HK-2 (cell line): Measurements from ENCODE around the gene FASLG.
"Not testable (repeated sequence)": the region's sequence is repeated elsewhere in the genome, so short reads cannot be mapped to it uniquely, and the experiment has no call there.

Experiments used
- DNase-seq: peaks from one replicate; pipeline ENCODE4 v3.0.0-alpha.2; 2018; ENCODE audit not compliant: unreplicated experiment

FASLG gene, protein sequence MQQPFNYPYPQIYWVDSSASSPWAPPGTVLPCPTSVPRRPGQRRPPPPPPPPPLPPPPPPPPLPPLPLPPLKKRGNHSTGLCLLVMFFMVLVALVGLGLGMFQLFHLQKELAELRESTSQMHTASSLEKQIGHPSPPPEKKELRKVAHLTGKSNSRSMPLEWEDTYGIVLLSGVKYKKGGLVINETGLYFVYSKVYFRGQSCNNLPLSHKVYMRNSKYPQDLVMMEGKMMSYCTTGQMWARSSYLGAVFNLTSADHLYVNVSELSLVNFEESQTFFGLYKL

DNA sequence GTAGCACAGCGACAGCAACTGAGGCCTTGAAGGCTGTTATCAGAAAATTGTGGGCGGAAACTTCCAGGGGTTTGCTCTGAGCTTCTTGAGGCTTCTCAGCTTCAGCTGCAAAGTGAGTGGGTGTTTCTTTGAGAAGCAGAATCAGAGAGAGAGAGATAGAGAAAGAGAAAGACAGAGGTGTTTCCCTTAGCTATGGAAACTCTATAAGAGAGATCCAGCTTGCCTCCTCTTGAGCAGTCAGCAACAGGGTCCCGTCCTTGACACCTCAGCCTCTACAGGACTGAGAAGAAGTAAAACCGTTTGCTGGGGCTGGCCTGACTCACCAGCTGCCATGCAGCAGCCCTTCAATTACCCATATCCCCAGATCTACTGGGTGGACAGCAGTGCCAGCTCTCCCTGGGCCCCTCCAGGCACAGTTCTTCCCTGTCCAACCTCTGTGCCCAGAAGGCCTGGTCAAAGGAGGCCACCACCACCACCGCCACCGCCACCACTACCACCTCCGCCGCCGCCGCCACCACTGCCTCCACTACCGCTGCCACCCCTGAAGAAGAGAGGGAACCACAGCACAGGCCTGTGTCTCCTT, at the start of gene FASLG:
Gene FASLG (plus strand): TSS at position 233 of the 583 bp plus-strand sequence. CDS start 99 bp downstream, at position 332.
- no peak for DNase-seq

DNA sequence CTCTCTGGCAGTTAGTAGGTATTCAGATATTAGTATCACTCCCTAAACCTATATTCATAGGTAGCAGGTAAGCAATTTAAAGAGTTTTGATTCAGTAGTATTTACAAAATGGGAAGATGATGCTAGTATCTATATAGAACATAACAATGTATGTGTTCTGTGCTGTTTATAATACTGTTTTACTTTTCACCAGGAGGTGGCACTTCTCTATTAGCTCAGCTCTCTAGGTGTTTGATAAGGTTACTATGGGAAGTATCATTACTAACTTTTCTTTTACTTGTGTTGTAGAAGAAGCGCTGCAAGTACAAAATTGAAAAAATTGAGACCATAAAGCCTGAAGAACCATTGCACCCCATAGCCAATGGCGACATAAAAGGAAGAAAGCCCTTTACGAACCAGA, 49.4 kb upstream of the FASLG start:
- no peak for DNase-seq

DNA sequence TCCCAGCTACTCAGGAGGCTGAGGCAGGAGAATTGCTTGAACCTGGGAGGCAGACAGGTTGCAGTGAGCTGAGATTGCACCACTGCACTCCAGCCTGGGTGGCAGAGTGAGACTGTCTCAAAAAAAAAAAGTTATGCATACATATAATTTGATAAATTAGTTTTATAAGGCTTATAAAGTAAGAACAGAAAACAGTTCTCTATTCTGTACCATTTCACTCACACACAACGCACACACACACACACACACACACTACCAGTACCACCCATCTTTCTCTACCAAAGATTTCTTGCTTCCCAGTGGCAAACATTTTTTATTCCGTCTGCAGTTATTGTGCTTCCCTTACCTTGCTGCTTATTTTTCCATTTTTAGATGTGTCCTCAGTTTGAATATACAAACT, 46.4 kb upstream of the FASLG start:
- no peak for DNase-seq

DNA sequence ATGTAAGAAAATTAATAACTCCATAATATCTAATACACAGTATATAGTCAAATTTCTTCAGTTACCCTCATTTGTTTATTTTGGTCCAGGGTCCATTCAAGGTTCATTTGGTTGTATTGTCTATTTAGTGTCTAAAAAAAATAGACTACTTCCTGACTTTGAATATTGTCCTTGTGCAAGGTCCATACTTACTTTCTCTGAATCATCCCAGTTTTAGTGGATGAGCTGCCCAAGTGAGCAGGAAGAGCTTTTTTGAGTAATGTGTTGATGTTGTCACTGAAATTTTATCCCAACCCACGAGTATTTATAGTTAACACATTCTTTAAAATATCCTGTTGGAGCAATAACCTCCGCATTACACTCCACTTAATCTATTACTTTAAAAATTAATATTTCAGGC, 45.6 kb upstream of the FASLG start:
- DNase-seq = no peak

DNA sequence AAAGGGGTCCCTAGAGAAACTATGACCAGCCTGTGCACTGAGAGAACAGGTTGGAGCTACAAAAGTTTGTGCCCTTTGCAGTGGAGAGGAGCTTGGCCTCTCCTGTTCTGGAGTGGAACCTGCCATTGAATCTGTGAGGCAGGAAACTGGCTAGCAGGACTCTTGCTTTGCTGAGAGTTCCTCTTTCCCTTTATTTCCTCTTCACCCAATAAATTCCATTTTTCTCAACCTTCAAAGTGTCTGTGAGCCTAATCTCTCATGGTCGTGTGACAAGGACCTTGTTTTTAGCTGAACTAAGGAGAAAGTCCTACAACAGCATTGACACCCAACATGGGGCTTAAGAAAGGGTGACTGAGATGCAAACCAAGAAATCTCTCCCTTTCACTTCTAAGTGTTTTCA, 42.7 kb upstream of the FASLG start:
- DNase-seq = no peak

DNA sequence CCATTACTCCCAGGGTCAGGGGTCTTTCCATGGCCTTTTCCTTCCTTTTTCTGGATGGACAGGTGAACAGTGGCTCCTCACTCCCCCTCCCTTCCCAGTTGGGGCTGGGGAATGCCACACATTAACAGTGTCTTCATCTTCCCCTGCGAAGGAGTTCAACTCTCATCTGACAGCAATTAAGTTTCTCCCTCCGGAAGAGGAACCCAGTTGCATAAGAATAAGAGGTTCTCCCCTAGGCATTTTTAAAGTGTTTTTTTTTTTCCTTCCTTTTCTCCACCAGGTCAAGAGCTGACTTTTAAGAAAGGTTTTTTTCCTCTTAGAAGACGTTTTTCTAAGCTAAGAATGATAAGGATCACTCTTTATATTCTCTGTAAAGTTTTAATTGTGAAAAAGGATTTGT, 42.3 kb upstream of the FASLG start:
- no peak for DNase-seq

DNA sequence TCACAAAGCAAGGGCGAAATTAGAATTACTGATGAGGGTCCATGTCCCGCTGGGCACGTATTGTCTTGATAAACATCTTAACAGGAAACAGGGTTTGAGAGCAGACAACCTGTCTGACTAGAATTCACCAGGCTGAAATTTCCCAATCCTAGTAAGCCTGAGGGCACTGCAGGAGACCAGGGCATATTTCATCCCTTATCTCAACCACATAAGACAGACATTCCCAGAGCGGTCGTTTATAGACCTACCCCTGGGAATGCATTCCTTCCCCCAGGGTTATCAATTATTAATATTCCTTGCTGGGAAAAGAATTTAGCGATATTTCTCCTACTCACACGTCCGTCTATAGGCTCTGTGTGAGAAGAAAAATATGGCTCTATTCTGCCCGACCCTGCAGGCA, 38.3 kb upstream of the FASLG start:
- DNase-seq = not testable (repeated sequence)

DNA sequence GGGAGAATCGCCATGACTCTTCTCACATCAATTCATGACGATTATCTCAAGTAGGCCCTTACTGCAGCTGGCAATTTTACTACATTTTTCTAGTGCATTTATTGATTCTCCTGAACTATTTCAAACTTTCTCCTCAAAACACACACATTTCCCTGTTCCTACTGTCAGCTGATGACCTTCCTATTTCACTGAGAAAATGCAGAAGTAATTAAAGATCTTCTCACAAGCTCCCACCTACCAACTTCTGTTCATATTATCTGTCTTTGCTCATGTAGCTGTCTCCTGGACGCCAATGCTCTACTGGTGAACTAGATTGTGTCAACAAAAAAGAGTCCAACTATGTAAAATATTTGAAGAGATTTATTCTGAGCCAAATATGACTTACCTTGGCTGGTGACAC, 36.4 kb upstream of the FASLG start:
- no peak for DNase-seq

DNA sequence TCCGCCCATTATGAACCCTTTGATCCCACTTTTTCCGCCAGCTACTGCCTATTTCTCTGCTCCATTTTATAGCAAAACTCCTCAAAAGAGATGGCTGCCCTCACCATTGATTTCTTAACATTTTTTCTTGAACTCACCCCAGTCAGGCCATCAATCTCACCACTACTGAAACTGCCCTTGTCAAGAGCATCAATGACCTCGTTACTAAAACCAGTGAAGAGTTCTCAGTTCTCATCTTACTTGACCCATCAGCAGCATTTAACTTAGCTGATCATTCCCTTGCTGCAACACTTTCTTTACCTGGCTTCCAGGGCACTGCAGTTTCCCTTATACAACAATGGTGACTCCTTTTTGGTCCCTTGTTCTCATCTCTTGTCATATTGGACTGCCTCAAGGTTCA, 35.2 kb upstream of the FASLG start:
- no peak for DNase-seq

DNA sequence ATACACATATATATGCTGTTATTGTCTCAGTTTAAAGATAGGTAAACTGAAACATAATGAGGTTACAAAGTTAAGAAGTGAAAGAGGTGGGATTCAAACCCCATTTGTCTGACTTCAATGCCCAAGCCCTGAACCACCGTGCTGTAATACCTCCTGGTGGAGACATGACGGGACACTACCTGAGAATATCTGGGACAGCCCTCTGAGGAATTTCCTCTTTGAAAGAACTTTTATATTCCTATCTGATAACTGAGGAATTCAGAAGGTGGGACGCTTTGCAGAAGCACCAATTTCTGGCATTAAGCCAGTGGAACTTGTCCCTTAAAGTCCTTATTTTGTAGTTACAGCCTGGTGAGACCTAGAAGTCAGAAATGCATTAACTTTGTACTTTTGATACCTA, 32.1 kb upstream of the FASLG start:
- DNase-seq = no peak

DNA sequence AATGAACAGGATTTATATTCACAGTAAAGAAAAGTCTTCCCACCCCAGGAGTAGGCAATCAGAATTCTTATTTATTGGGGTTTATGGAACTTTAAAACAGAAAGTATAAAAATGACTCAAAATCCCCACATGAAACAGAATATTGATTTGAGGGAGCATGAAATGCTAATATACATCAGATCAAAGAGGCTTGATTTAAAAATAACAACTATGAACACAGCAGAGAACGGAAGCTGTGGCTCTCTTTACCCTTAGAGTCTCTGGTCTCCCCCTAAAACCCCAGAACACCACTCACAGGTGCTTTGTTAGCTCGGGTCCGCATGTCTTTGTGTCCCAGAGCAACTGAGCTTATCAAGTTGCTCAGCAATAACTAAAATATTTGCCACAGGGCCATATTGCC, 31.2 kb upstream of the FASLG start:
- no peak for DNase-seq

DNA sequence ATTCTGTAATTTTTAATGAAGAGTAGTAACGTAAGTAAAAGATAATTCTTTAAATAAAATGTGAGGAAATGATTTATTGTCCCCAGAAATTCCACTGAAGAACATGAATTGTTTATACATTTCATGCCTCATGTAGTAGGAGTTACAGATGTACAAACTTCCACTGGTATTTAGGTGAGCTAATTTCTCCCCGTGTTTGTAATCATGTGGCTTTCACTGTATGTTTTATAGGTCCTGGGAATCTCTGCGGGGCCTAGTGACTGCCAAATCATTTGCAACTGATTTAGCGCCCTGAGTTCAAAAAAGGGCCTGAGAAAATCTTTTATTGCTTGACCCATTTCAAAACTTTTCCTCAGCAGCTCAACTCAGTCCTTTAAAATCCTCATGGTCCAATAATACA, 30.5 kb upstream of the FASLG start:
- DNase-seq = no peak

DNA sequence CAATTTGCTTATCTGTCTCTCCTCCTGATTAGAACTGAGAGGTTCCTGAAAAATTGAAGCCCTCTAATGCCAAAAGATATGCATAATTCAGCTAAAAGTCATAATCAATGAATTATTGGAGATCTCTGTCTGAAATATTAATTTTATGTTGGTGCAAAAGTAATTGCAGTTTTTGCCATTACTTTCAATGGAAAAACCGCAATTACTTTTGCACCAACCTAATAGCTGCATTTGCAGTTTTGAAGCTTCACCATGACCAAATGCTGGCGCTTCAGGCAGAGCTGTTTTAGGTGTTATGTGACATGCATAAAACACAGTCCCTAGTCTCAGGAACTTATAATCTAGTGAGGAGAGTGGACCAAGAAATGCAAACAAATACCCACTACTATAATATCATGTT, 29.7 kb upstream of the FASLG start:
- DNase-seq = no peak

DNA sequence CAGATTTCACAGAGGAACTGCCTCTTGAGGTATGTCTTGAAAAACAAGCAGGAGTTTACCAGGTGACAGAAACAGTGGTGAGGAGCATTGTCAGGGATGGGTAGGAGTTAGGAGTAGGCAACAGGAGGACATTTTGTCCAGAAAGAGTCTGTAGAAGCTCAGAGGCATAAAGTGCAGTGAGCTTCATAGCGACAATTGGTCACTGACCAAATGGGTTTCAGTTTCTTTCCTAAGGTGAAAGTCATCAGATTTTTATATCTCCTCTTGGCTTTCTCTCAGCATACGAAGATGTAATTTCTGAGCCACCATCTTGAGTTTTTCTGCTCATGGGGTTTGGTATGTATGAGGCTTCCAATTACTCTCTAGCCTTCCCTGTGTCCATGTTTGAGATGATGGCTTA, 29.3 kb upstream of the FASLG start:
- DNase-seq = no peak

DNA sequence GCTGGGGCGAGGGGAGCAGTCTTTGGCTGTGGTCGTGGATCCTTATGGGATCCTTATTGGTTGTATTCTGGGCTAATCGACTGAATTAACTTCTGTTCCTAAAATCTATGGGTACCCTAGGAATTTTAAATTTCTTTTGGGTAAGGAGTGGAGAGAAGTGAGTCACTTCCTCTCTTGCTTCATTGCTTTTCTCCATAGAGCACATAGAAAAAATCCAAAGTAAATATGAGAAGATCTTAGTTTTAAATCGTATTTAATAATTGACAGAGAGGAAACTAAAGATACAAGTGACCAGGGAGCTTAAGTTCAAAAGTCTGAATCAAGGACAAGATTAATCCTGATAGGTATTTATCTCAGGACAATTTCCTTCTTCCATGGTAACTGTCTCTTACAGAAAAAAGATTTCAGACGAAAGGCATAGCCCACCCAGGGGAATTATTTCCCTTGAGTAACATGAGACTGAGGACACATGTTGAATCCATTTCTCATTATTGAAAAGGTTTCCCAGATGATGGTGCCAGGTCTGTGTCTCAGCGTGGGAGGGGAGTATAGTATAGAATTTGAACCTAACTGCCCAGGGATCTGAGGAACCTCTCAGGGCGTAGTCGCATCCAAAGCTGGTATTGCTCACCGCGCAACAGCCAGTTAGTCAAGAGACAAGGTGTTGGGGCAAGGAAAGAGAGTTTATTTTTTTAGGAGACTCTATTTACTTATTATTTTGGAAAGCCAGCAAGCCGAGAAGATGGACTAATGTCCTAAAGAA, 28.7 kb upstream of the FASLG start:
- DNase-seq = no peak

DNA sequence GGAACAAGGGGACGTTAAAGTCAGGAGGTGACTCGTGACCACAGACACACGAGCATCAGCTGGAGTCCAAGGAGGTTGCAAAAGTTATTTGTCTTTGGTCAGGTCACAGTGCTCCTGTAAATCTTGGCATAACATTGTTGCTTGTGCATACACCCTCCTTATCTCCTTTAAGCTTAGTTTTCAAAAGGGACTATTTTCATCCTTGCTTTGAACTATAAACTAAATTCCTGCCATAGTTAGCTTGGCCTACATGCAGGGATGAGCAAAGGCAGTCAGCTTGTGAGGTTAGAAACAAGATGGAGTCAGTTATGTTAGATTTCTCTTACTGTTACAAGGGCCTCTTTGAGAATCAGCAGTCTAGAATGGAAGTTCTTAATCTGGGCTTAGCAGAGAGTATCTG, 28.0 kb upstream of the FASLG start:
- DNase-seq = no peak

DNA sequence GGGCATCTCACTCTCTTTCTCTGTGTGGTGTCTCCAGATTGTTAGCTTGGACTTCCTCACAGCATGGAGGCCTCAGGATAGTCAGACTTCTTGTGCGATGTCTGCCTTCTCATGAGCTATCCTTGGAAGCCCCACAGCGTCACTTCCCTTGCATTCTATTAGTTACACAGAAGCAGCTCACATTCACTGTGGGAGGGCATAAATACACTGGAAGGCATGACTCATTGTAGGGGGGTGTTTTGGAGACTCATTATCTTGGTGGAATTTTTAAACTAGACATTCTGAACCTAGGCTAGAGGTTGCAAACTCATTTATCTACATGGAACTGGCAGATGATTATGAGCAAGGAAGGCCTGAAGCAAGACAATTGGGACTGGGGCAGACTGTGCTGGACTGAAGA, 21.4 kb upstream of the FASLG start:
- peak; percentile 72 for DNase-seq

DNA sequence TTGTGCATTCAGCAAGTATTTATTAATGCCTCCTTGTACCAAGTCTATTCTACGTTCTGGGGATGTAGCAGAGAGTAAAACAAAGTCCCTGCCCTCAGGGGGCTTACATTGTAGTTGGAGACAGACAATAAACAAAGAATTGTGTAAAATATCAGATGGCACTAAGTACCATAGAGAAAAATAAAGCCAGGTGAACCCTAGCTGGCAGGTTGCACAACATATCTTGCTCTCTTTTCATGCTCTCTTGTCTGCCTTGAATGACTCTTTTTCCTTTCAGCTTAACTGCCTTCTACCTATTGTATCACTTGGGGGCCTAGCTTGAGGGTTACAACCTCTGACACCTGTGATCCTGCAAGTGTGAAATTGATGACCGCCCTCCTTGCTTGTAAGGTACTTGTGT, 20.7 kb upstream of the FASLG start:
- DNase-seq = no peak

DNA sequence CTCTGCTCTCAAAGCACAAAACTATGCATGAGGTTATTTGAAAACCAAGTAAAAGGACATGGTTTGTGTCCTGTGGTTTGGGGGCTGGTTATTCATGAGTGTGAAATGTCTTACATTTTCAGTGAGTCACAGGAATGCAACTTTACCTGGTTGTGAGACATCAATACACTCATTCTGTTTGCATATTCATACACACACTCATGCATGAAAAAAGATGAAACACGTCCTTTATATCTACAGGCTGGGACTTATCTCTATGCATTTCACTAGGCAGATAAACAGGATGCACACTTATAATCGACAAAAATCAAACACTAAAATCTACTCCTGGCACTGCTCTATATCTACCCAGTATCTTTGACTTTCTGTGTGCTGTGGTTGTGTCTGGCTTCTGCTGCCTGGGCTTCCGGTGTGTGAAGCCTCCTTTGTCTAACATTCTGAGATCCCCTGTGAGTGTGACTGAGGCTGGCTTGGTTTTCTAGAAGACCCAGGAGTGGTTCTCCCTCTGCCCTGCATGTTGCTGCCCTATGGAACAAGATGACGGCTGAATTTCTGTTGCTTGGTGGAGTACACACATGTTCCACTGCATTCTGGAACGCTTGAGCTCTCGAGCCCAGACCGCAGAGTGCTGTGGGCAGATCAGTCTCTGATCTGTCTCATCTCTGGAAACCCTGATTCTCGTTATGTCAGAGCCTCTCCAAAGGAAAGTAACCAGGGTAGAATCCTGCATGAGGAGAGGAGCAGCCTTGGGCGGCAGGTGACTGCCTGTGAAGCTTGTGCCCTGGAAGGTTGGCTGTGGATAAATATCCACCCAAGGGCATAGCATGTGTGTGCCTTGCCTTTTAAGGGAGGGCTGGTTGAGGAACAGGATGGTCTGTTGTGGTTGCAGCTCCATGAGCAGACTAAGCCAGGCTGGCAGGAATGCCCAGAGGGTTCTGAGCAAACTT, 19.7 kb upstream of the FASLG start:
- DNase-seq = peak; percentile 79

DNA sequence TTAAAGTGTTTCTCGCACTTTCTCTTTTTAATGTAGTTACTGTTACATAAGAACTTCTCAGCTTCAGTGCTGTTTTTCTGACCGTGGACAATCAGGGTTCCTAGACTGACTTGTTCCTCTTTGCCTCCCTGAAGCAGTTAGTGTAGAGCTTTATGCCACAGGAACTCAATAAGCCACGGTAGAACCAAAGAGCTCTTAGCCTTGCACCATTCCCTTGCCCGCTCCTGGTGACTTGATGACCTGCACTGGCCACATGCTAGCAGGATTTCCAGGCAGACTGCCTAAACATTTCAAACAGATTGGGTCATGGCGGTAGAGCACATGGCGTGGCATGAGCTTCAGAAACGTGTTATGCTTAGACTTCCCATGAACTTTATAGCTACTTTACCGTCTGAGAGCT, 18.8 kb upstream of the FASLG start:
- no peak for DNase-seq

DNA sequence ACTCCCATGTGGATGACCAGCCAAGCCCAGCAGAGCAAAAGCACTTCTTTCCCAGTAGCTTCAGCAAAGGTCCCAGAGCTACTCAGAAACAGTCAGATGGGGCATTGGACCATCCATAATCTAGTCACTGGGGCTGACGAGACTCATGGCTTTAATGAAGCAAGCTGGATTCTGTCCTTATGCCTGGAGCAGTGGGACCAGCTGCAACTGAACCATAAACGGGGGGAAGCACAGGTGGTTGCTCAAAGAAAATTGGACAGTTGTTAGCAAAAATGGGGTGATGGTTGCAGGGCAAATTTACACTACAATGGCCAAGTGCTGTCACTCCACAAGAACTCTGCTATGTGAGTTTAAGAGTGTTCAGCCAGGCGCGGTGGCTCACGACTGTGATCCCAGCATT, 17.4 kb upstream of the FASLG start:
- DNase-seq = no peak

DNA sequence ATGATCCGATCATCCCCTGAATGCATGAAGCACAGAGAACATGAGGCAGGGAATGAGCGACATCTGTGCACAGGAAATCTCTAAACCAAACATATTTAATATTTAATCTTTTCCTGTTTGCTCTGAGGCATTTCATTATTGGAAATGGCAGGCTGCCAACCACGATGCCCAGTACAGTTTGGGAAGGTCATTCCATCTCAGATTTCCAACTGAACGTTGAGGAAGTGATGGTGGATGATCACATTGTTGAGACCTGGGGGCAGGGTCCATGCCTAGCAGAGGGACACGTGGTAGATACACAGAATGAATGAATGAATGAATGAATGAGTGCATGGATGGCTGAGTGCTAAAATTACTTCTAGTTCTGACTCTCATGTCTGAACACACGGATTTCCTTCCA, 15.9 kb upstream of the FASLG start:
- peak; percentile 57 for DNase-seq
